ENCODE measurements around the gene FBLN1. TPM values are rescaled to one million over a fixed set of nuclear protein-coding genes. Genes with fewer than 3 reads are reported as not detected.
A peak's percentile ranks its signal among the peaks of the same experiment; 100 is the strongest.

The FBLN1 gene
- total RNA-seq, 2 donors from 2014 or later, result 226 to 305 TPM

DNA sequence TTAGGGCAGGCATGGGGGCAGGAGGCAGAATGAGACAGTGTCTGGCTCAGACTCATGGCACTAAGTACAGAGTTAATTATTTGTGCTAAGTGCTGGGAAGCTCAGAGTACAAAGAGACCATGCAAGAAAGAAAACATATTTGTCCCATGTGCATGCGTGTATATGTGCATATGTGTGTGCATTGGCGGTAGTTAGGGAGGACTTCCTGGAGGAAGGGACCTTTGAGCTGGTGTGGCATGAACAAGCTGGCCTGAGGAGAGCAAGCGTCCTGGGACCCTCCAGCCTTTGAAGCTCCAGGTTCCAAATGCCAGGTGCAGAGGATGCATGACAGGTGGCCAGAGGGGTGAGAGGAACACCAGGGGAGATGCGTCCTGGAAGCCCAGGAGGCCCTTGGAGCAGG, 6.1 kb downstream of the FBLN1 start:
- Histone ChIP-seq H3K36me3 (ENCODE audit: control insufficient read depth, insufficient read depth, low read length) (peaks cover 51% of the 10 kb centered on the region), H3K27ac (ENCODE audit: low read depth, low read length) (no peak overlapping the region), H3K4me3 (ENCODE audit: low read length) (no peak overlapping the region), H3K4me1 (ENCODE audit: control insufficient read depth, insufficient read depth, low read length) (peaks cover 6% of the 10 kb centered on the region), H3K27me3 (ENCODE audit: control insufficient read depth, insufficient read depth, low read length, poor library complexity, severe bottlenecking) (no peaks in the 10 kb centered on the region), H3K9ac (ENCODE audit: extremely low read depth, low read length, poor library complexity, severe bottlenecking) (no peak overlapping the region), H3K9me3 (ENCODE audit: control insufficient read depth, low read length) (no peaks in the 10 kb centered on the region)
- no peak overlapping the region for H3K27ac Mint-ChIP-seq
- H3K36me3 Mint-ChIP-seq (ENCODE audit: low read depth), result peaks cover 12% of the 10 kb centered on the region
- no peak overlapping the region for H3K4me3 Mint-ChIP-seq
- H3K4me1 Mint-ChIP-seq, result peaks cover 38% of the 10 kb centered on the region
- TF ChIP-seq, protein P1, sequence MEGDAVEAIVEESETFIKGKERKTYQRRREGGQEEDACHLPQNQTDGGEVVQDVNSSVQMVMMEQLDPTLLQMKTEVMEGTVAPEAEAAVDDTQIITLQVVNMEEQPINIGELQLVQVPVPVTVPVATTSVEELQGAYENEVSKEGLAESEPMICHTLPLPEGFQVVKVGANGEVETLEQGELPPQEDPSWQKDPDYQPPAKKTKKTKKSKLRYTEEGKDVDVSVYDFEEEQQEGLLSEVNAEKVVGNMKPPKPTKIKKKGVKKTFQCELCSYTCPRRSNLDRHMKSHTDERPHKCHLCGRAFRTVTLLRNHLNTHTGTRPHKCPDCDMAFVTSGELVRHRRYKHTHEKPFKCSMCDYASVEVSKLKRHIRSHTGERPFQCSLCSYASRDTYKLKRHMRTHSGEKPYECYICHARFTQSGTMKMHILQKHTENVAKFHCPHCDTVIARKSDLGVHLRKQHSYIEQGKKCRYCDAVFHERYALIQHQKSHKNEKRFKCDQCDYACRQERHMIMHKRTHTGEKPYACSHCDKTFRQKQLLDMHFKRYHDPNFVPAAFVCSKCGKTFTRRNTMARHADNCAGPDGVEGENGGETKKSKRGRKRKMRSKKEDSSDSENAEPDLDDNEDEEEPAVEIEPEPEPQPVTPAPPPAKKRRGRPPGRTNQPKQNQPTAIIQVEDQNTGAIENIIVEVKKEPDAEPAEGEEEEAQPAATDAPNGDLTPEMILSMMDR (conservative IDR thresholded peaks at IDR 0.05), result no peak
- H3K27me3 Mint-ChIP-seq (ENCODE audit: insufficient read depth), result no peaks in the 10 kb centered on the region
- H3K9me3 Mint-ChIP-seq, result no peaks in the 10 kb centered on the region
- 90 to 95% methylated on average over 4 of the region's 4 CpGs for WGBS, 2 experiments (ENCODE audit: insufficient coverage in 1 of 2, insufficient read length in 1 of 2)
- DNase-seq, result no peak

DNA sequence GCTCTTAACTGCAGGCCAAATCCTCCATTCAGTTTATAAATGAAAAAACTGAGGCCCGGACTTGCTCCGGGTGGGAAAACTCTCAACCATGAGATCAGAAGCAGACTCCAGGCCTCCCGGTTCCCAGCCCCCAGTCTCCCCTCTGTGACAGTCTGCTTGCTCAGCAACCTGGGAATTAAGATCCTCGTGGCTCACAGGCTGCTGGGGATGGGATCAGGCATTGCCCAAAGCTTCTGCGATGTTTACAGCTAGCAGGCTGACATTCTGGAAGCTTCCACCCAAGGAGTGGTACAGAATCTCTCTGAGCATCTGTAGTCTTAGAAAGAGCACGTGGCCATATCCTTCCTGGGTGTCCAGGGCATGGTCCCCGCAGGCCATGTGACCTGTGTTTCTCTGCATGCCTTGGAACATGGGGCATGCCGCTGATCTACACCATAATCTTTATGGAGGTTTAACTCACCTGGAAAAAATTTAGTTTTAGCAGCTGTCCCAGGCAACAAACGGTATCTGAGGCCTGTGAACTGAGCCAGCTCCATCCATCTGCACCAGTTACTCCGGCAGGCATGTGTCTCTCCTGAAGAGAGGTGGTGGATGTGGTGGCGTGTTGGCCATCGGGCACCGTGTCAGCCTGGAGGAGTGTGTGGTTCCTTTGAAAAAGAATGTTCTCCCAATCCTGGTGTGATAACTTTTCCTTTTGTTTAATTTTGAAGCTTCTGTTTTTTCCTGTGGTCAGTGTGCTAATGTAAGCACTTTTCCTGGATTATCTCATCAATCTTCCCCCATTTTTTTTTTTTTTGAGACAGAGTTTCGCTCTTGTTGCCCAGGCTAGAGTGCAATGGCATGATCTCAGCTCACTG, 7.9 kb downstream of the FBLN1 start:
- no peak for DNase-seq
- no peak overlapping the region for H3K27ac ChIP-seq (ENCODE audit: low read depth, low read length)
- 89 to 95% methylated on average over 11 to 13 of the region's 14 CpGs for WGBS, 2 experiments (ENCODE audit: insufficient coverage in 1 of 2, insufficient read length in 1 of 2)
- peaks cover 55% of the 10 kb centered on the region for H3K36me3 ChIP-seq (ENCODE audit: control insufficient read depth, insufficient read depth, low read length)
- no peaks in the 10 kb centered on the region for H3K9me3 ChIP-seq (ENCODE audit: control insufficient read depth, low read length)
- Mint-ChIP-seq H3K9me3 (no peaks in the 10 kb centered on the region), H3K36me3 (ENCODE audit: low read depth) (peaks cover 16% of the 10 kb centered on the region), H3K27me3 (ENCODE audit: insufficient read depth) (no peaks in the 10 kb centered on the region), H3K27ac (peak overlapping the region; percentile 11), H3K4me1 (peaks cover 43% of the 10 kb centered on the region), H3K4me3 (no peak overlapping the region)
- H3K4me3 ChIP-seq (ENCODE audit: low read length), result no peak overlapping the region
- H3K27me3 ChIP-seq (ENCODE audit: control insufficient read depth, insufficient read depth, low read length, poor library complexity, severe bottlenecking), result no peaks in the 10 kb centered on the region
- peaks cover 14% of the 10 kb centered on the region for H3K4me1 ChIP-seq (ENCODE audit: control insufficient read depth, insufficient read depth, low read length)
- TF ChIP-seq, protein P1 (conservative IDR thresholded peaks at IDR 0.05), result no peak
- no peak overlapping the region for H3K9ac ChIP-seq (ENCODE audit: extremely low read depth, low read length, poor library complexity, severe bottlenecking)

DNA sequence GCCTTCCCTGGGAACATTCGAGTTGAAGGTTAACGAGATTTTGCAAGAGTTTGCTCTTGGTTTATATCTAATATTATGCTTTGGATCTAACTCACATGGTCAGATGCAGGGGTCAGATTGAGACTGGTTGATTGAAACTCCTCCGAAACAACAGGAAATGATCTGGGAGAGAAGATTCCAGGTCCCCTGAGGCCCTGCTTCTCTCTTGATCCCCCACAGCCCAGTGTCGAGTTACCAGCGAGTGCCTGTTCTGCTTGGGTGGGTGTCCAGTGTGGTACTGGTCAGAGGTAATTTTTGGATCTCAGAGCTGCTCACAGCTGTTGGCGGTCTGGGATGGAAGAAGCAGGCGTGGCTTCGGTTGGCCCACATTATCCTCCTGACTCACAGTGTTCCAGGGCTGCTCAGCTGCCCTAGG, 9.2 kb downstream of the FBLN1 start:
- TF ChIP-seq, protein P1 (conservative IDR thresholded peaks at IDR 0.05), result no peak
- Mint-ChIP-seq H3K36me3 (ENCODE audit: low read depth) (peaks cover 11% of the 10 kb centered on the region), H3K4me1 (peaks cover 47% of the 10 kb centered on the region), H3K27me3 (ENCODE audit: insufficient read depth) (no peaks in the 10 kb centered on the region), H3K9me3 (no peaks in the 10 kb centered on the region), H3K27ac (peak overlapping the region; percentile 80), H3K4me3 (no peak overlapping the region)
- H3K9ac ChIP-seq (ENCODE audit: extremely low read depth, low read length, poor library complexity, severe bottlenecking), result no peak overlapping the region
- H3K36me3 ChIP-seq (ENCODE audit: control insufficient read depth, insufficient read depth, low read length), result peaks cover 46% of the 10 kb centered on the region
- peaks cover 12% of the 10 kb centered on the region for H3K4me1 ChIP-seq (ENCODE audit: control insufficient read depth, insufficient read depth, low read length)
- H3K9me3 ChIP-seq (ENCODE audit: control insufficient read depth, low read length), result no peaks in the 10 kb centered on the region
- no peak overlapping the region for H3K4me3 ChIP-seq (ENCODE audit: low read length)
- no peaks in the 10 kb centered on the region for H3K27me3 ChIP-seq (ENCODE audit: control insufficient read depth, insufficient read depth, low read length, poor library complexity, severe bottlenecking)
- 89 to 97% methylated on average over 5 to 8 of the region's 8 CpGs for WGBS, 2 experiments (ENCODE audit: insufficient coverage in 1 of 2, insufficient read length in 1 of 2)
- H3K27ac ChIP-seq (ENCODE audit: low read depth, low read length), result no peak overlapping the region
- DNase-seq, result no peak

Measured in endodermal cell (in vitro differentiated cells).